T-cell (primary cell): Measurements from ENCODE around the gene C2CD3. TPM values are rescaled to one million over a fixed set of nuclear protein-coding genes. Genes with fewer than 3 reads are reported as not detected.

ENCODE experiments used
- ATAC-seq, 4 experiments: fragments of 200-7000 bp in 3 of 4; fragments of 150-1000 bp in 1 of 4; cut with Tn5 transposase; replicated peaks in 1 of 4; 1 replicate in 3 of 4; 2 replicates in 1 of 4; pipeline ENCODE4 v1.10.0; 2021; ENCODE audit warnings: moderate library complexity in 3 of 4, mild to moderate bottlenecking in 2 of 4, moderate number of reproducible peaks in 1 of 4
- CTCF ChIA-PET, 2 donors: fragments of 300-600 bp; sonication (Branson Sonifier 250); formaldehyde crosslinking; loops; one replicate each; lab custom pipeline; 2022; ENCODE audit warnings: antibody characterized with exemption in 2 of 2; lab: Charles Lee
- POLR2A ChIA-PET, 2 donors: fragments of 300-600 bp; sonication (Branson Sonifier 250); formaldehyde crosslinking; loops; one replicate each; lab custom pipeline; 2022; ENCODE audit warnings: antibody characterized with exemption in 2 of 2; lab: Charles Lee
- DNase-seq, 35 experiments: peaks; one replicate each; pipeline versions ENCODE4 v3.0.0 to v3.0.0-alpha.2; 2013 to 2023
- H3K27ac ChIP-seq: one replicate; pipeline ENCODE4 v1.5.1; 2013; ENCODE audit warnings: low read length
- H3K27me3 ChIP-seq, 2 experiments: replicated peaks in 1 of 2; 1 replicate in 1 of 2; 2 replicates in 1 of 2; pipeline versions ENCODE4 v1.6.1 to v1.7.0; 2013; ENCODE audit warnings: low read length in 1 of 2, mixed read lengths in 1 of 2; ENCODE audit not compliant: control insufficient read depth in 2 of 2, insufficient read depth in 2 of 2; ENCODE audit errors: extremely low read depth in 1 of 2
- H3K36me3 ChIP-seq, 2 donors: 1 replicate in 1 of 2; 2 replicates in 1 of 2; pipeline versions ENCODE4 v1.6.1 to v1.7.0; 2013; ENCODE audit warnings: low read length in 1 of 2; ENCODE audit not compliant: control insufficient read depth in 2 of 2, insufficient read depth in 1 of 2; ENCODE audit errors: extremely low read depth in 1 of 2
- H3K4me1 ChIP-seq, 2 experiments: 1 replicate in 1 of 2; 2 replicates in 1 of 2; pipeline versions ENCODE4 v1.6.1 to v1.7.0; 2013; ENCODE audit warnings: low read length in 2 of 2, mixed read lengths in 1 of 2; ENCODE audit not compliant: insufficient read depth in 2 of 2, control insufficient read depth in 1 of 2; ENCODE audit errors: extremely low read depth in 1 of 2
- H3K4me3 ChIP-seq, 2 donors: 1 replicate in 1 of 2; 2 replicates in 1 of 2; pipeline versions ENCODE4 v1.5.1 to v1.7.0; 2013; ENCODE audit warnings: mild to moderate bottlenecking in 2 of 2, low read length in 1 of 2, moderate library complexity in 1 of 2; ENCODE audit not compliant: control insufficient read depth in 1 of 2; ENCODE audit errors: extremely low read depth in 1 of 2
- H3K9me3 ChIP-seq: 2 replicates; pipeline ENCODE4 v1.7.0; 2013
- H3K27ac Mint-ChIP-seq, 2 donors: one replicate each; pipeline ENCODE4 v1.8.0; 2020 to 2021; ENCODE audit warnings: mild to moderate bottlenecking in 2 of 2, mixed read lengths in 2 of 2
- H3K27me3 Mint-ChIP-seq, 2 donors: one replicate each; pipeline ENCODE4 v1.8.0; 2021 to 2022; ENCODE audit warnings: mixed read lengths in 2 of 2
- H3K36me3 Mint-ChIP-seq: one replicate; pipeline ENCODE4 v1.8.0; 2021; ENCODE audit warnings: mixed read lengths
- H3K4me1 Mint-ChIP-seq, 3 donors: one replicate each; pipeline ENCODE4 v1.8.0; 2020 to 2022; ENCODE audit warnings: mixed read lengths in 3 of 3, mild to moderate bottlenecking in 1 of 3
- H3K4me3 Mint-ChIP-seq, 3 donors: one replicate each; pipeline ENCODE4 v1.8.0; 2020 to 2022; ENCODE audit warnings: mild to moderate bottlenecking in 3 of 3, mixed read lengths in 3 of 3, moderate library complexity in 3 of 3
- H3K9me3 Mint-ChIP-seq, 3 donors: one replicate each; pipeline ENCODE4 v1.8.0; 2020 to 2022; ENCODE audit warnings: mixed read lengths in 3 of 3
- WGBS: methylation state at CpG from one replicate; pipeline ENCODE4 v1.1.5; 2013; ENCODE audit warnings: missing lambda C conversion rate; ENCODE audit not compliant: insufficient coverage; 5-methylcytosine and 5-hydroxymethylcytosine counted together
- total RNA-seq, 35 experiments: library from RNA in 6 of 35; stranded (reverse) in 6 of 35; fragments of 120-200 nt in 1 of 35; gene quantifications; one replicate each; pipeline versions ENCODE4 v1.2.1 to v1.2.4 and lab custom pipeline; 2013 to 2026

C2CD3 gene
- total RNA-seq, 5 donors from 2014 or later (not counting 1 experiment from before 2014, with no cell fraction given): 37.0 to 47.7 (median 41.0) TPM

DNA sequence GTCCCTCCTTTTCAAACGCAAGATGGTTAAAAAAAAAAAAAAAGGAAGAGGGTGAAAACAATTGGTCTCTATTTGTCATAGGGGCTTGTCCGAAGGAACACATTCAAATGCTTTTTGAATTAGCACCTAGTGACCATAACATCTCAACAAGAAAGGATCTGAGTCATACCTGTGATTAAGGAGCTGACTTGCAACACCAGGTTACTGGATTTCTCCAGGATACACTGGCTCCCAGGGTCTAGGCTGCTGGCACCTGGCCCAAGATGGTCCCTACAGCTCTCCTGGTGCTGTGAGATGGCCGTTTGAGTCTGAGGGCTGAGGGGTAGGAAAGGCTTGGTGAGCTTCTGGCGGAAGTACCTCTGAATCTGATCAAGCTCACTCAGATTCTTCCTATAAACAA, 133.5 kb downstream of the C2CD3 start:
- CTCF ChIA-PET: interaction anchor here in 1 of 2 donors (0.7 kb wide), 1 partner anchor 40 kb away, joined by 3 read pairs; no protein-coding TSS in a partner anchor
- Histone ChIP-seq H3K4me3 (no peak overlapping the region), H3K27ac (no peak overlapping the region), H3K27me3 (no peaks in the 10 kb centered on the region), H3K36me3 (peaks cover 10 to 62% of the 10 kb centered on the region in 2 donors), H3K4me1 (peaks cover 0 to 3% of the 10 kb centered on the region in 2 experiments), H3K9me3 (no peaks in the 10 kb centered on the region)
- peak overlapping the region in 1 of 2 donors; percentile 16 for H3K27ac Mint-ChIP-seq
- POLR2A ChIA-PET: no interaction called here
- H3K4me1 Mint-ChIP-seq: peaks cover 0 to 5% (median 4%) of the 10 kb centered on the region in 3 donors
- H3K4me3 Mint-ChIP-seq: no peak overlapping the region
- DNase-seq: no peak
- ATAC-seq: no peak
- no peaks in the 10 kb centered on the region for H3K9me3 Mint-ChIP-seq
- peaks cover 57% of the 10 kb centered on the region for H3K36me3 Mint-ChIP-seq
- no CpG with 5 or more reads among the region's 4 CpGs for WGBS
- no peaks in the 10 kb centered on the region for H3K27me3 Mint-ChIP-seq

DNA sequence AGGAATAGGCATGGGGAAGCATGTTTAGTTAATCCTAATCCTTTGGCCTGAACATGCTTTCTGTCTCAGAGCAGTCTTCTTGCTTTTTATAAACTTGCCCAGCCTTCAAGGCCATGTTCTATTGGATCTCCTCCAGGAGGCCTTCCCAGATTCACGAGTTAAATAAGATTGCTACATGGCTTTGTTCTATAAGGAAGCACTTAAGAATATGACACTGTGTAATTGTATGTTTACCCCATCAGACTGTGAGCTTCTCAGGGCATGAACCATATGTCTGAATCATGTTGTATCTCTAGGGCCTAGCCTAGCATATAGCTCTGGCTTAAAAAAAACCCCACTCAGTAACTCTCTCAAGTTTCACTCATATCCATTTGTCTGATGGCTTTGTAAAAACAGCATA, 135.5 kb downstream of the C2CD3 start:
- H3K9me3 Mint-ChIP-seq: no peaks in the 10 kb centered on the region
- no peaks in the 10 kb centered on the region for H3K27me3 Mint-ChIP-seq
- ChIA-PET CTCF (interaction anchor here in 1 of 2 donors (0.7 kb wide), 1 partner anchor 13 kb away, joined by 3 read pairs; no protein-coding TSS in a partner anchor), POLR2A (no interaction called here)
- Histone ChIP-seq H3K27me3 (no peaks in the 10 kb centered on the region), H3K27ac (no peak overlapping the region), H3K36me3 (peaks cover 7 to 51% of the 10 kb centered on the region in 2 donors), H3K4me3 (no peak overlapping the region), H3K9me3 (no peaks in the 10 kb centered on the region), H3K4me1 (peaks cover 0 to 11% of the 10 kb centered on the region in 2 experiments)
- H3K27ac Mint-ChIP-seq: peak overlapping the region in 1 of 2 donors; percentile 42
- no CpG with 5 or more reads among the region's 1 CpG for WGBS
- H3K4me1 Mint-ChIP-seq: peaks cover 17 to 21% (median 19%) of the 10 kb centered on the region in 3 donors
- ATAC-seq (no peak), DNase-seq (no peak)
- H3K36me3 Mint-ChIP-seq: peaks cover 42% of the 10 kb centered on the region
- H3K4me3 Mint-ChIP-seq: no peak overlapping the region

DNA sequence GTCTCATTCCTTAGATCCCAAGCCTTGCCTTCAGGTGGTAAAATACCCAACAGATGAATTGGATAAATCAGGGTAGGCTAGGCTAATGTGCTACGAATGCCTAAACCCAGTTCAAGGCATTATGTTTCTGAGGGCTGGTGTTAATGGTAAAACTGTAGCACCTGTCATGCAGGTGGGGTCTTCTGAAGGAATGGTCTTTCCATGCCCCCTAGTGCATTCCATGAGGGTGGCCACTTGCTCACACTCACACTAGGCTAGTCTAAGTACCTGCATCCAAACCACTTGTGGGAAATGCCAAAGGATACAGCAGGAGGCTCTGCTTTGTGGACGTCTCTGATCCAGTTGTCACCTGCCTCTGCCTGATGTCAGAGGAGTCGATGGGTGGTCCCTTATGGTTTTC, 137.8 kb downstream of the C2CD3 start:
- H3K4me1 ChIP-seq: peaks cover 0 to 18% of the 10 kb centered on the region in 2 experiments
- no peak overlapping the region for H3K4me3 ChIP-seq
- peaks cover 40% of the 10 kb centered on the region for H3K36me3 Mint-ChIP-seq
- peaks cover 25 to 29% (median 26%) of the 10 kb centered on the region in 3 donors for H3K4me1 Mint-ChIP-seq
- H3K27ac Mint-ChIP-seq: peak overlapping the region; percentile 65 to 74
- no peaks in the 10 kb centered on the region for H3K9me3 ChIP-seq
- no peak overlapping the region for H3K27ac ChIP-seq
- ChIA-PET CTCF (interaction anchor here in 1 of 2 donors (0.9 kb wide), 1 partner anchor 69 kb away, joined by 6 read pairs; no protein-coding TSS in a partner anchor), POLR2A (no interaction called here)
- H3K27me3 Mint-ChIP-seq: no peaks in the 10 kb centered on the region
- no peak overlapping the region for H3K4me3 Mint-ChIP-seq
- H3K36me3 ChIP-seq: peaks cover 4 to 44% of the 10 kb centered on the region in 2 donors
- no peaks in the 10 kb centered on the region for H3K9me3 Mint-ChIP-seq
- no peaks in the 10 kb centered on the region for H3K27me3 ChIP-seq
- DNase-seq (peak in 15 of 35 experiments; percentile 18 to 64 (median 31)), ATAC-seq (peak; percentile 71 to 93 (median 84))
- WGBS: 85% methylated on average over 2 of the region's 3 CpGs

DNA sequence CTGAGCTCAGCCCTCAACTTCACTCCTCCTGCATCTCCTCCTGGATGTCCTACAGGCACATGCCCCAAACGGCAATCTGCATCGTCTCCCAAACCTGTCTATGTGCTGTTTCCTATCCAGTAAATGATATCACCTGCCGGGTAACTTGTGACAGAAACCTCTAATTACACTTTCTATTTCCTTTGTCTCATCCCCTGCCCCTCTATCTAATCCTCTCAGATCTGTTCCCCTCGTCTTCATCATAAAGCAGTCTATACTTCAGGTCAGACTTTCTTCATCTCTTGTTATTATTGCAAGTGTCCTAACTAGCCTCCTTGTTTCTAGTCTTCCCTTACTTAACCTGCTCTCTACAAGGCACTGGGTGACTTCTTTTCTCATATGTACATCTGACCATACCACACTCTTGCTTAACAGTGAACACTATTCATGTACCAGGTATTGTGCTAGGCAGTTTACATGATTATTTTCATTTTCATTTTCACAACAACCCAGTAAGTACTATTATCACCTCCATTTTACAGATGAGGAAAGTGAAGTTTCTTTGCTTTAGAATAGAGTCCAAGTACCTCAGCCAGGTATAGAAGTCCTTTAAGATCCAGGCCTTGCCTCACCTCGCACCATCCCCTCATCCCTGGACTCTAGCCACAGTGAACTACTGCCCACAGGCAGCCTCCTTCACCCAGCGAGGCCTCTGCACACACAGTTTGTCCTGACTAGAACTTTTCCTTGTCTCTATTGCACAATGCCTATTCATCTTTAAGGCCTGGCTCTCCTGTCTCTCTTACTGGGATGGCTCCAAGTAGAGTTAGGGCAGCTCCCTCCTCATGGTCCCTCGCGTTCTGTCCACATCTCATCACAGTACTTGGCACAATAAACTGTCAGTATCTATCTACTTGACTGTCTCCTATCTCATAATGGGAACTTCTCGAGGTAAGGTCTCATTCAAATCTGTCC, 139.8 kb downstream of the C2CD3 start:
- Mint-ChIP-seq H3K9me3 (no peaks in the 10 kb centered on the region), H3K4me1 (peaks cover 30 to 38% (median 32%) of the 10 kb centered on the region in 3 donors), H3K4me3 (peak overlapping the region; percentile 49 to 62 (median 53)), H3K27me3 (no peaks in the 10 kb centered on the region), H3K36me3 (peaks cover 34% of the 10 kb centered on the region), H3K27ac (peak overlapping the region; percentile 78 to 85)
- Histone ChIP-seq H3K4me3 (no peak overlapping the region), H3K27ac (peak overlapping the region; percentile 37), H3K36me3 (peaks cover 4 to 35% of the 10 kb centered on the region in 2 donors), H3K4me1 (peaks cover 0 to 18% of the 10 kb centered on the region in 2 experiments), H3K27me3 (no peaks in the 10 kb centered on the region), H3K9me3 (no peaks in the 10 kb centered on the region)
- DNase-seq (no peak), ATAC-seq (peak in 2 of 4 experiments; percentile 51 to 56)
- CTCF ChIA-PET: interaction anchor here in 1 of 2 donors (0.6 kb wide), 1 partner anchor 724 kb away, joined by 3 read pairs; no protein-coding TSS in a partner anchor
- POLR2A ChIA-PET: no interaction called here
- 55% methylated on average over 9 of the region's 9 CpGs for WGBS

DNA sequence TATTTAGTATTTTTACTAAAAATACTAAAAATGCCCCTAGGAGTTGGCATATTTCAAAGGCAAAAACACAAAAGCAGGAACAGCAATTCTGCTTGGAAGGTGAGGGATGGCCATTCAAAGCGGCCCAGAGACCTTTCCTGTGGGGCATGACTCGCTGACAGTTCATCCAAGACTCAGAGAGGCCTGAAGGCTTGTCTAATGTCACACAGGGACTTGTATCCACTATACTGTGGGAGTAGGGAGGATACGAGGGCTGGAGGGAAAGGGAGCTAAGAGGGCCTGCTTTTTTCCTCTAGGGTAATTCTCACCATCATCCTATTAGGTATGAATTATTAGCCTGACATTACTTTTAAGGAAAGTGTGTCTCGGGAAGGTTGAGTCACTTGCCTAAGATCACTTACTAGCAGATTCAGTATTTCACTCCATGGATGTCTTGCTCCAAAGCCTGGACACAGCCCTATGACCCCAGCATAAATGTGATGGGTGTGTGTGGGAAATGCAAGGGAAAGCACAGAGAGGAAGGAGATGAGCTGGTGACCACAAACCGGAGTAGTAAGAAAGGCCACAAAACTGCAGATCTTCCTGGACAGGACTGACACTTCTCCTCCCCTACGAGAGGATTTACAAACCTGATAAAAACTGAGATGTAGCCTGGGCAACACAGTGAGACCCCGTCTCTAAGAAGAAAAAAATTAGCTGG, 145.2 kb downstream of the C2CD3 start:
- Mint-ChIP-seq H3K4me3 (no peak overlapping the region), H3K9me3 (no peaks in the 10 kb centered on the region), H3K27ac (peak overlapping the region in 1 of 2 donors; percentile 53), H3K4me1 (peaks cover 22 to 46% (median 33%) of the 10 kb centered on the region in 3 donors), H3K36me3 (peaks cover 38% of the 10 kb centered on the region), H3K27me3 (no peaks in the 10 kb centered on the region)
- H3K27me3 ChIP-seq: no peaks in the 10 kb centered on the region
- peaks cover 0 to 16% of the 10 kb centered on the region in 2 experiments for H3K4me1 ChIP-seq
- 81% methylated on average over 2 of the region's 7 CpGs for WGBS
- H3K27ac ChIP-seq: no peak overlapping the region
- no peaks in the 10 kb centered on the region for H3K9me3 ChIP-seq
- H3K4me3 ChIP-seq: no peak overlapping the region
- peaks cover 7 to 14% of the 10 kb centered on the region in 2 donors for H3K36me3 ChIP-seq
- ChIA-PET CTCF (no interaction called here), POLR2A (no interaction called here)
- no peak for DNase-seq
- ATAC-seq: no peak
